H9 (cell line): ENCODE data around the gene RNF141. TPM values are rescaled to one million over a fixed set of nuclear protein-coding genes. Genes with fewer than 3 reads are reported as not detected.

Experiments used
- DNase-seq: peaks from one replicate; pipeline ENCODE4 v3.0.0-alpha.2; 2017
- H2AFZ ChIP-seq: one replicate; pipeline ENCODE4 v1.6.1; 2013; ENCODE audit warnings: mild to moderate bottlenecking, low read length, control low read depth, moderate library complexity
- H2AK5ac ChIP-seq: 2 replicates; pipeline ENCODE4 v1.6.1; 2013; ENCODE audit warnings: low read length, control low read depth, mixed read lengths; ENCODE audit not compliant: insufficient read length
- H2BK120ac ChIP-seq: one replicate; pipeline ENCODE4 v1.6.1; 2013; ENCODE audit warnings: low read depth, mild to moderate bottlenecking, low read length, control low read depth, inconsistent platforms; ENCODE audit not compliant: poor library complexity, severe bottlenecking
- H2BK12ac ChIP-seq: 2 replicates; pipeline ENCODE4 v1.6.1; 2013; ENCODE audit warnings: low read length, control low read depth, mixed read lengths, low read depth; ENCODE audit not compliant: insufficient read length
- H2BK15ac ChIP-seq: 2 replicates; pipeline ENCODE4 v1.6.1; 2013; ENCODE audit warnings: low read depth, low read length, control low read depth
- H2BK20ac ChIP-seq: one replicate; pipeline ENCODE4 v1.6.1; 2013; ENCODE audit warnings: low read depth, mild to moderate bottlenecking, low read length, control low read depth, inconsistent platforms; ENCODE audit not compliant: poor library complexity, severe bottlenecking
- H2BK5ac ChIP-seq: 2 replicates; pipeline ENCODE4 v1.6.1; 2013; ENCODE audit warnings: low read length, control low read depth, mixed read lengths; ENCODE audit not compliant: insufficient read length
- H3K14ac ChIP-seq: 2 replicates; pipeline ENCODE4 v1.6.1; 2013; ENCODE audit warnings: low read length, control low read depth; ENCODE audit not compliant: insufficient read depth
- H3K18ac ChIP-seq: 2 replicates; pipeline ENCODE4 v1.6.1; 2013; ENCODE audit warnings: low read depth, mild to moderate bottlenecking, mixed read lengths, low read length, control low read depth; ENCODE audit not compliant: insufficient read length
- H3K23ac ChIP-seq: 2 replicates; pipeline ENCODE4 v1.6.1; 2013; ENCODE audit warnings: low read length, control low read depth, mixed read lengths, low read depth; ENCODE audit not compliant: insufficient read length
- H3K23me2 ChIP-seq: 2 replicates; pipeline ENCODE4 v1.6.1; 2013; ENCODE audit warnings: low read depth, mild to moderate bottlenecking, mixed read lengths, low read length, control low read depth; ENCODE audit not compliant: insufficient read length, poor library complexity, severe bottlenecking
- H3K27ac ChIP-seq: 2 replicates; pipeline ENCODE4 v1.5.1; 2013; ENCODE audit warnings: low read length, control low read depth, mixed read lengths, low read depth; ENCODE audit not compliant: insufficient read length
- H3K27me3 ChIP-seq: 2 replicates; pipeline ENCODE4 v1.6.1; 2013; ENCODE audit warnings: low read length, control low read depth, inconsistent platforms; ENCODE audit not compliant: insufficient read depth
- H3K4ac ChIP-seq: 2 replicates; pipeline ENCODE4 v1.6.1; 2013; ENCODE audit warnings: low read depth, mild to moderate bottlenecking, control low read depth, inconsistent platforms, low read length, moderate library complexity
- H3K4me1 ChIP-seq: 2 replicates; pipeline ENCODE4 v1.6.1; 2013; ENCODE audit warnings: low read length, control low read depth, inconsistent platforms; ENCODE audit not compliant: insufficient read depth
- H3K4me2 ChIP-seq: 2 replicates; pipeline ENCODE4 v1.6.1; 2013; ENCODE audit warnings: low read length, control low read depth, mixed read lengths; ENCODE audit not compliant: insufficient read length, insufficient read depth
- H3K56ac ChIP-seq: 2 replicates; pipeline ENCODE4 v1.6.1; 2013; ENCODE audit warnings: low read depth, mild to moderate bottlenecking, mixed read lengths, low read length, control low read depth; ENCODE audit not compliant: insufficient read length
- H3K79me1 ChIP-seq: 2 replicates; pipeline ENCODE4 v1.6.1; 2013; ENCODE audit warnings: low read depth, mild to moderate bottlenecking, moderate library complexity, low read length, control low read depth, inconsistent platforms; ENCODE audit not compliant: insufficient read depth, poor library complexity, severe bottlenecking
- H3K79me2 ChIP-seq: 2 replicates; pipeline ENCODE4 v1.6.1; 2013; ENCODE audit warnings: low read length, control low read depth, inconsistent platforms; ENCODE audit not compliant: insufficient read depth
- H3K9ac ChIP-seq: 2 replicates; pipeline ENCODE4 v1.6.1; 2013; ENCODE audit warnings: low read length, control low read depth, mixed read lengths; ENCODE audit not compliant: insufficient read length; ENCODE audit errors: extremely low read depth
- H3K9me3 ChIP-seq: one replicate; pipeline ENCODE4 v1.6.1; 2013; ENCODE audit warnings: low read depth, low read length, inconsistent platforms; ENCODE audit not compliant: control insufficient read depth
- H3T11ph ChIP-seq: one replicate; pipeline ENCODE4 v1.6.1; 2013; ENCODE audit warnings: mild to moderate bottlenecking, low read length, control low read depth, inconsistent platforms
- H4K20me1 ChIP-seq: one replicate; pipeline ENCODE4 v1.6.1; 2013; ENCODE audit not compliant: control insufficient read depth, insufficient read length, insufficient read depth
- H4K5ac ChIP-seq: 2 replicates; pipeline ENCODE4 v1.6.1; 2013; ENCODE audit warnings: low read depth, mild to moderate bottlenecking, mixed read lengths, low read length, control low read depth; ENCODE audit not compliant: insufficient read length
- H4K8ac ChIP-seq: replicated peaks from 2 replicates; pipeline ENCODE4 v1.6.1; 2013; ENCODE audit warnings: low read length, control low read depth, mixed read lengths, low read depth; ENCODE audit not compliant: insufficient read length
- H4K91ac ChIP-seq: 2 replicates; pipeline ENCODE4 v1.6.1; 2013; ENCODE audit warnings: low read depth, mild to moderate bottlenecking, moderate library complexity, mixed read lengths, low read length, control low read depth; ENCODE audit not compliant: insufficient read length
- H3K27ac Mint-ChIP-seq, 3 experiments: 2 replicates in 2 of 3; 3 replicates in 1 of 3; pipeline ENCODE4 v1.8.0; 2020 to 2021; ENCODE audit warnings: mixed read lengths in 3 of 3, mild to moderate bottlenecking in 1 of 3, moderate library complexity in 1 of 3
- H3K27me3 Mint-ChIP-seq: 2 replicates; pipeline ENCODE4 v1.8.0; 2021; ENCODE audit warnings: low read depth, mild to moderate bottlenecking, moderate library complexity, mixed read lengths
- H3K36me3 Mint-ChIP-seq, 3 experiments: 2 replicates in 2 of 3; 3 replicates in 1 of 3; pipeline ENCODE4 v1.8.0; 2020 to 2021; ENCODE audit warnings: low read depth in 3 of 3, mixed read lengths in 3 of 3; ENCODE audit not compliant: insufficient read depth in 1 of 3
- H3K4me1 Mint-ChIP-seq, 2 experiments: 2 replicates each; pipeline ENCODE4 v1.8.0; 2020; ENCODE audit warnings: mixed read lengths in 2 of 2
- H3K4me3 Mint-ChIP-seq, 2 experiments: 2 replicates in 1 of 2; 3 replicates in 1 of 2; pipeline ENCODE4 v1.8.0; 2020 to 2021; ENCODE audit warnings: mild to moderate bottlenecking in 2 of 2, mixed read lengths in 2 of 2, moderate library complexity in 1 of 2
- H3K9me3 Mint-ChIP-seq, 2 experiments: 2 replicates in 1 of 2; 3 replicates in 1 of 2; pipeline ENCODE4 v1.8.0; 2020; ENCODE audit warnings: mild to moderate bottlenecking in 2 of 2, mixed read lengths in 2 of 2, moderate library complexity in 1 of 2
- WGBS: extraction: QIAGEN DNeasy Blood & Tissue Kit; methylation state at CpG from one replicate; pipeline ENCODE4 v1.1.7; 2013; ENCODE audit warnings: missing lambda C conversion rate, low lambda C conversion rate, mixed read lengths; ENCODE audit not compliant: insufficient read length; ENCODE audit errors: extremely low coverage; 5-methylcytosine and 5-hydroxymethylcytosine counted together
- total RNA-seq: library from RNA; stranded (reverse); gene quantifications from 2 replicates; pipeline ENCODE4 v1.2.1, GENCODE V29; 2021
- TF ChIP-seq, protein P1 (sequence below): fragments of 200-600 bp; sonication (generic); conservative IDR thresholded peaks from 3 replicates; pipeline ENCODE4 v1.8.0; 2021; ENCODE audit warnings: antibody characterized with exemption, mild to moderate bottlenecking

Gene RNF141
- total RNA-seq, 1 experiment from 2014 or later: 24.7 TPM

DNA sequence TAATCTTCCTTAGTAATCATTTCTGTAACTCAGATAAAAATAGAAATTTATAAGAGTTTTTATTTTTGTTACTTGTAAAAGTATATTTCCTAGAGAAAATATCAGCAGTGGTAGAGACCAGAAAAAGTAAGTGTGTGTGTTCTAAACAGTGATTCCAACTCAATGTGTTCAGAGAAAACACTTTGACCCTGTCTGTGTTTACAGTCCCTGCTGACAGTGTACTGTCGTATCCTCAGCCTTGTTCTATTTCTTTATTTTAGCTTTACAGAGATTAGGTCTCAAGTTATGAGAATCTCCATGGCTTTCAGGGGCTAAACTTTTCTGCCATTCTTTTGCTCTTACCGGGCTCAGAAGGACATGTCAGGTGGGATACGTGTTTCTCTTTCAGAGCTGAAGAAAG is 17.3 kb upstream of the RNF141 start:
- H3K79me2 ChIP-seq: no peaks in the 10 kb centered on the region
- no peak overlapping the region for H3K4me2 ChIP-seq
- WGBS: no CpG with 5 or more reads among the region's 3 CpGs

More for the DNA sequence above, 17.3 kb upstream of the RNF141 start:
- no peaks in the 10 kb centered on the region for H3K36me3 Mint-ChIP-seq
- Histone ChIP-seq H3K4me1 (no peaks in the 10 kb centered on the region), H3T11ph (no peak overlapping the region), H4K20me1 (no peaks in the 10 kb centered on the region), H4K8ac (no peak overlapping the region), H3K9ac (no peak overlapping the region), H2BK15ac (no peak overlapping the region), H3K56ac (no peak overlapping the region), H2BK12ac (no peak overlapping the region), H3K79me1 (no peaks in the 10 kb centered on the region), H3K27me3 (no peaks in the 10 kb centered on the region), H3K18ac (no peak overlapping the region), H4K5ac (no peak overlapping the region), H3K23ac (no peak overlapping the region), H2BK5ac (no peak overlapping the region), H3K14ac (no peak overlapping the region), H3K4ac (no peak overlapping the region), H2AFZ (no peak overlapping the region), H3K9me3 (no peaks in the 10 kb centered on the region), H2BK20ac (no peak overlapping the region), H2AK5ac (no peak overlapping the region), H3K23me2 (no peaks in the 10 kb centered on the region), H2BK120ac (no peak overlapping the region), H3K27ac (no peak overlapping the region), H4K91ac (no peak overlapping the region)
- H3K4me1 Mint-ChIP-seq: peaks cover 7% of the 10 kb centered on the region in 2 experiments
- no peak for DNase-seq
- no peaks in the 10 kb centered on the region for H3K27me3 Mint-ChIP-seq
- H3K27ac Mint-ChIP-seq: no peak overlapping the region
- TF ChIP-seq, protein P1, sequence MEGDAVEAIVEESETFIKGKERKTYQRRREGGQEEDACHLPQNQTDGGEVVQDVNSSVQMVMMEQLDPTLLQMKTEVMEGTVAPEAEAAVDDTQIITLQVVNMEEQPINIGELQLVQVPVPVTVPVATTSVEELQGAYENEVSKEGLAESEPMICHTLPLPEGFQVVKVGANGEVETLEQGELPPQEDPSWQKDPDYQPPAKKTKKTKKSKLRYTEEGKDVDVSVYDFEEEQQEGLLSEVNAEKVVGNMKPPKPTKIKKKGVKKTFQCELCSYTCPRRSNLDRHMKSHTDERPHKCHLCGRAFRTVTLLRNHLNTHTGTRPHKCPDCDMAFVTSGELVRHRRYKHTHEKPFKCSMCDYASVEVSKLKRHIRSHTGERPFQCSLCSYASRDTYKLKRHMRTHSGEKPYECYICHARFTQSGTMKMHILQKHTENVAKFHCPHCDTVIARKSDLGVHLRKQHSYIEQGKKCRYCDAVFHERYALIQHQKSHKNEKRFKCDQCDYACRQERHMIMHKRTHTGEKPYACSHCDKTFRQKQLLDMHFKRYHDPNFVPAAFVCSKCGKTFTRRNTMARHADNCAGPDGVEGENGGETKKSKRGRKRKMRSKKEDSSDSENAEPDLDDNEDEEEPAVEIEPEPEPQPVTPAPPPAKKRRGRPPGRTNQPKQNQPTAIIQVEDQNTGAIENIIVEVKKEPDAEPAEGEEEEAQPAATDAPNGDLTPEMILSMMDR: no peak
- no peaks in the 10 kb centered on the region for H3K9me3 Mint-ChIP-seq
- no peak overlapping the region for H3K4me3 Mint-ChIP-seq
